Panc1 (cell line): ENCODE data around the gene GNA12. TPM values are rescaled to one million over a fixed set of nuclear protein-coding genes. Genes with fewer than 3 reads are reported as not detected.

Experiments used
- ATAC-seq: fragments of 200-7000 bp; cut with Tn5 transposase; 2 replicates; pipeline ENCODE4 v1.9.1; 2020; ENCODE audit warnings: mild to moderate bottlenecking, moderate library complexity
- BruUV-seq: library from RNA; stranded (reverse); fragments of 400-500 nt; replicated peaks from 2 replicates; lab custom pipeline; 2021; lab: Mats Ljungman, UMichigan
- CTCF ChIA-PET: fragments of 300-600 bp; sonication (Branson Sonifier 250); formaldehyde crosslinking; loops from one replicate; lab custom pipeline; 2022; ENCODE audit warnings: antibody characterized with exemption; lab: Charles Lee
- POLR2A ChIA-PET: fragments of 300-600 bp; sonication (Branson Sonifier 250); formaldehyde crosslinking; loops from one replicate; lab custom pipeline; 2022; ENCODE audit warnings: antibody characterized with exemption; lab: Charles Lee
- DNase-seq: peaks from one replicate; pipeline ENCODE4 v3.0.0-alpha.2; 2010; ENCODE audit warnings: low read depth, low spot score
- H3K27ac ChIP-seq: 2 replicates; pipeline ENCODE4 v1.5.1; 2011; ENCODE audit warnings: mild to moderate bottlenecking, low read length, inconsistent platforms
- H3K27me3 ChIP-seq: fragments of 200-500 bp; sonication (Bioruptor generic); 2 replicates; pipeline ENCODE4 v1.6.0; 2014; ENCODE audit warnings: low read length, inconsistent platforms; ENCODE audit not compliant: control insufficient read depth, insufficient read depth
- H3K36me3 ChIP-seq: fragments of 200-500 bp; sonication (Bioruptor generic); 2 replicates; pipeline ENCODE4 v1.5.1; 2014; ENCODE audit warnings: inconsistent platforms, mild to moderate bottlenecking, low read length, moderate library complexity; ENCODE audit not compliant: control insufficient read depth, insufficient read depth
- H3K4me1 ChIP-seq: 2 replicates; pipeline ENCODE4 v1.5.1; 2011; ENCODE audit warnings: inconsistent platforms, mild to moderate bottlenecking, low read length, moderate library complexity; ENCODE audit not compliant: control insufficient read depth, insufficient read depth
- H3K4me3 ChIP-seq, 2 experiments: 2 replicates each; pipeline ENCODE4 v1.5.1; 2011 to 2012; ENCODE audit warnings: low read depth in 2 of 2, low read length in 2 of 2, mild to moderate bottlenecking in 2 of 2, inconsistent platforms in 1 of 2, moderate library complexity in 1 of 2
- H3K9me3 ChIP-seq: fragments of 200-500 bp; sonication (Bioruptor generic); 2 replicates; pipeline ENCODE4 v1.5.1; 2014; ENCODE audit warnings: low read depth, mild to moderate bottlenecking, inconsistent platforms, low read length, moderate library complexity; ENCODE audit not compliant: control insufficient read depth, insufficient read depth
- CTCF ChIP-seq: fragments of 450-650 bp; IDR thresholded peaks from 2 replicates; pipeline ENCODE4 v1.5.1; 2017; ENCODE audit warnings: mild to moderate bottlenecking
- POLR2AphosphoS5 ChIP-seq: IDR thresholded peaks from 2 replicates; pipeline ENCODE4 v1.6.1; 2012; ENCODE audit warnings: mild to moderate bottlenecking, low read depth, low read length, moderate library complexity
- REST ChIP-seq, 2 experiments: IDR thresholded peaks; 2 replicates each; pipeline ENCODE4 v1.6.1; 2011 to 2012; ENCODE audit warnings: low read depth in 2 of 2, control low read depth in 1 of 2, low read length in 1 of 2, mild to moderate bottlenecking in 1 of 2, moderate library complexity in 1 of 2; ENCODE audit not compliant: insufficient read depth in 1 of 2
- SIN3A ChIP-seq: IDR thresholded peaks from 2 replicates; pipeline ENCODE4 v1.6.1; 2012; ENCODE audit warnings: low read depth, mild to moderate bottlenecking, low read length, moderate library complexity, borderline replicate concordance; ENCODE audit not compliant: insufficient read depth
- TCF7L2 ChIP-seq: IDR thresholded peaks from 2 replicates; pipeline ENCODE4 v1.6.1; 2011; ENCODE audit warnings: mild to moderate bottlenecking, low read depth, low read length, inconsistent platforms
- in situ Hi-C: cut with HindIII; loops from 2 replicates; pipeline ENCODE4 v1.10.0; 2016; ENCODE audit warnings: low sequenced_read_pairs, low pct_unique_long_range_greater_than_20kb
- intact Hi-C: fragments of 100-400 bp; cut with micrococcal nuclease; formaldehyde crosslinking; loops from one replicate; pipeline ENCODE4 v1.10.0; 2022; ENCODE audit not compliant: unreplicated experiment
- total RNA-seq: library from RNA; stranded (reverse); gene quantifications from one replicate; pipeline ENCODE4 v1.2.1, GENCODE V29; 2021; ENCODE audit not compliant: unreplicated experiment

GNA12 gene
- total RNA-seq, 1 experiment from 2014 or later = 139 TPM

- no peaks in the 10 kb centered on the region for H3K36me3 ChIP-seq
- BruUV-seq = no TSS peak
- POLR2A ChIA-PET = no interaction called here
- CTCF ChIA-PET = interaction anchor here (0.7 kb wide), 1 partner anchor 212 kb away, joined by 4 read pairs; no protein-coding TSS in a partner anchor
- H3K27me3 ChIP-seq = no peaks in the 10 kb centered on the region
- no peaks in the 10 kb centered on the region for H3K9me3 ChIP-seq
- intact Hi-C loops = no loop called here
- TF ChIP-seq CTCF = no peak
- no peak for TF ChIP-seq REST (IDR thresholded peaks at IDR 0.05; ENCODE audit: insufficient read depth in 1 of 2, low read depth in 2 of 2, low read length in 1 of 2)
- no peak for TF ChIP-seq TCF7L2
- TF ChIP-seq SIN3A = no peak
- TF ChIP-seq POLR2AphosphoS5 = no peak
- H3K4me3 ChIP-seq = no peak overlapping the region
- ATAC-seq (no peak), DNase-seq (no peak)
- H3K27ac ChIP-seq = 0 out of 2 replicates have a peak overlapping the region, but pooled peaks have one; percentile 1
- peaks cover 23% of the 10 kb centered on the region for H3K4me1 ChIP-seq
- in situ Hi-C loops = no loop called here
These were observed 34.2 kb upstream of the GNA12 start for GRCh38 chr7:2878306-2878705.

- ChIA-PET CTCF (no interaction called here), POLR2A (no interaction called here)
- TF ChIP-seq TCF7L2 (0 out of 2 replicates have a peak, but pooled peaks have one; percentile 25), REST (IDR thresholded peaks at IDR 0.05; ENCODE audit: insufficient read depth in 1 of 2, low read depth in 2 of 2, low read length in 1 of 2) (no peak)
- no peaks in the 10 kb centered on the region for H3K27me3 ChIP-seq
- peaks cover 25% of the 10 kb centered on the region for H3K4me1 ChIP-seq
- in situ Hi-C loops = no loop called here
- intact Hi-C loops = no loop called here
- DNase-seq (no peak), ATAC-seq (no peak)
- H3K9me3 ChIP-seq = no peaks in the 10 kb centered on the region
- BruUV-seq = no TSS peak
- no peaks in the 10 kb centered on the region for H3K36me3 ChIP-seq
- H3K27ac ChIP-seq = no peak overlapping the region
- no peak overlapping the region for H3K4me3 ChIP-seq
These were observed 32.1 kb upstream of the GNA12 start for GRCh38 chr7:2876031-2876731.
